Middle frontal gyrus (tissue), 1 donor: ENCODE results near the gene CYP8B1.

Source experiments
- DNase-seq: peaks from one replicate; pipeline ENCODE4 v3.0.0-alpha.2; 2015; ENCODE audit warnings: low spot score; ENCODE audit errors: extremely low spot score

CYP8B1 gene

GRCh38 chr3:42853056-42853455 lies 22.6 kb downstream of the CYP8B1 start:
- no peak for DNase-seq

- DNase-seq: no peak
Observed at GRCh38 chr3:42852441-42852840, 23.2 kb downstream of the CYP8B1 start.

- no peak for DNase-seq
Observed at GRCh38 chr3:42851228-42851834, 24.3 kb downstream of the CYP8B1 start.

GRCh38 chr3:42850263-42850662 lies 25.4 kb downstream of the CYP8B1 start:
- DNase-seq: no peak

- DNase-seq: no peak
Observed at GRCh38 chr3:42849017-42849416, 26.7 kb downstream of the CYP8B1 start.

- no peak for DNase-seq
Observed at GRCh38 chr3:42847731-42848130, 27.9 kb downstream of the CYP8B1 start.

- DNase-seq: no peak
Observed at GRCh38 chr3:42846685-42847522, 28.8 kb downstream of the CYP8B1 start.

GRCh38 chr3:42844815-42845214 lies 30.9 kb downstream of the CYP8B1 start:
- no peak for DNase-seq

- DNase-seq: no peak
Observed at GRCh38 chr3:42844412-42844713, 31.3 kb downstream of the CYP8B1 start.

GRCh38 chr3:42843713-42844411 lies 31.8 kb downstream of the CYP8B1 start:
- no peak for DNase-seq

GRCh38 chr3:42841332-42841731 lies 34.3 kb downstream of the CYP8B1 start:
- DNase-seq: no peak

- peak; percentile 44 for DNase-seq
Observed at GRCh38 chr3:42839616-42840015, 36.1 kb downstream of the CYP8B1 start.

GRCh38 chr3:42838571-42838970 lies 37.1 kb downstream of the CYP8B1 start:
- no peak for DNase-seq

- no peak for DNase-seq
Observed at GRCh38 chr3:42836150-42837123, 39.2 kb downstream of the CYP8B1 start.

GRCh38 chr3:42831321-42831713 lies 44.4 kb downstream of the CYP8B1 start:
- DNase-seq: no peak

- DNase-seq: no peak
Observed at GRCh38 chr3:42830437-42831320, 45.0 kb downstream of the CYP8B1 start.

GRCh38 chr3:42829628-42830436 lies 45.8 kb downstream of the CYP8B1 start:
- DNase-seq: no peak

- no peak for DNase-seq
Observed at GRCh38 chr3:42829083-42829627, 46.5 kb downstream of the CYP8B1 start.

GRCh38 chr3:42827654-42828053 lies 48.0 kb downstream of the CYP8B1 start:
- DNase-seq: no peak
